Fibroblast of the aortic adventitia (primary cell): ENCODE data around the gene DYRK1A. TPM values are rescaled to one million over a fixed set of nuclear protein-coding genes. Genes with fewer than 3 reads are reported as not detected.

Experiments used
- DNase-seq: peaks from one replicate; pipeline ENCODE4 v3.0.0-alpha.2; 2010; ENCODE audit warnings: low read depth
- H3K4me3 ChIP-seq: 2 replicates; pipeline ENCODE4 v1.5.1; 2011; ENCODE audit warnings: low read depth, mild to moderate bottlenecking, control low read depth, low read length, moderate library complexity
- total RNA-seq: library from RNA; depleted of rRNA; stranded (reverse); fragments of >200 nt; gene quantifications from 2 replicates; pipeline ENCODE4 v1.2.3, GENCODE V29; 2012; ENCODE audit warnings: low replicate concordance
- TF ChIP-seq, protein P1 (sequence below): IDR thresholded peaks from 2 replicates; pipeline ENCODE4 v1.5.1; 2011; ENCODE audit warnings: mild to moderate bottlenecking, low read length, control low read depth, inconsistent platforms; ENCODE audit not compliant: insufficient read depth

The DYRK1A gene
- total RNA-seq, 1 donor: 80.2 TPM

DNA sequence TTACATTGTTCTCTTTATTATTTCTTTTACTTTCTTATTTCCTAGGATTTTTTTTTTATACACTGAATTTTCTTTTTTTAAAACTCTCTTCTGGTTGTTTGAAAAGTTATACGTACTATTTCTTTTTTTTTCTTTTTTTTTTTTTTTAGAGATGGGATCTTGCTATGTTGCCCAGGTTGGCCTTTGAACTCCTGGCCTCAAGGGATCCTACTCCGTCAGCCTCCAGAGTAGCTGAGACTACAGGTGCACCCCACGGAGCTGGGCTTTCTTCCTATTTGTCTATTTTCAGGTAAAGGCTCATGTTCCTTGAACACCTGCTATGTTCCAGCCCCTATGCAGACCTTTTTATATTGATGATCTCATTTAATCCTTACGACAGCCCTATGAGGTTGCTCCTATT lies 29.4 kb upstream of the DYRK1A start:
- TF ChIP-seq, protein P1, sequence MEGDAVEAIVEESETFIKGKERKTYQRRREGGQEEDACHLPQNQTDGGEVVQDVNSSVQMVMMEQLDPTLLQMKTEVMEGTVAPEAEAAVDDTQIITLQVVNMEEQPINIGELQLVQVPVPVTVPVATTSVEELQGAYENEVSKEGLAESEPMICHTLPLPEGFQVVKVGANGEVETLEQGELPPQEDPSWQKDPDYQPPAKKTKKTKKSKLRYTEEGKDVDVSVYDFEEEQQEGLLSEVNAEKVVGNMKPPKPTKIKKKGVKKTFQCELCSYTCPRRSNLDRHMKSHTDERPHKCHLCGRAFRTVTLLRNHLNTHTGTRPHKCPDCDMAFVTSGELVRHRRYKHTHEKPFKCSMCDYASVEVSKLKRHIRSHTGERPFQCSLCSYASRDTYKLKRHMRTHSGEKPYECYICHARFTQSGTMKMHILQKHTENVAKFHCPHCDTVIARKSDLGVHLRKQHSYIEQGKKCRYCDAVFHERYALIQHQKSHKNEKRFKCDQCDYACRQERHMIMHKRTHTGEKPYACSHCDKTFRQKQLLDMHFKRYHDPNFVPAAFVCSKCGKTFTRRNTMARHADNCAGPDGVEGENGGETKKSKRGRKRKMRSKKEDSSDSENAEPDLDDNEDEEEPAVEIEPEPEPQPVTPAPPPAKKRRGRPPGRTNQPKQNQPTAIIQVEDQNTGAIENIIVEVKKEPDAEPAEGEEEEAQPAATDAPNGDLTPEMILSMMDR: no peak
- H3K4me3 ChIP-seq: no peak overlapping the region
- DNase-seq: no peak

GRCh38 chr21:37337831-37338230 lies 28.7 kb upstream of the DYRK1A start:
- DNase-seq: peak; percentile 51
- H3K4me3 ChIP-seq: no peak overlapping the region
- TF ChIP-seq, protein P1: no peak

DNA sequence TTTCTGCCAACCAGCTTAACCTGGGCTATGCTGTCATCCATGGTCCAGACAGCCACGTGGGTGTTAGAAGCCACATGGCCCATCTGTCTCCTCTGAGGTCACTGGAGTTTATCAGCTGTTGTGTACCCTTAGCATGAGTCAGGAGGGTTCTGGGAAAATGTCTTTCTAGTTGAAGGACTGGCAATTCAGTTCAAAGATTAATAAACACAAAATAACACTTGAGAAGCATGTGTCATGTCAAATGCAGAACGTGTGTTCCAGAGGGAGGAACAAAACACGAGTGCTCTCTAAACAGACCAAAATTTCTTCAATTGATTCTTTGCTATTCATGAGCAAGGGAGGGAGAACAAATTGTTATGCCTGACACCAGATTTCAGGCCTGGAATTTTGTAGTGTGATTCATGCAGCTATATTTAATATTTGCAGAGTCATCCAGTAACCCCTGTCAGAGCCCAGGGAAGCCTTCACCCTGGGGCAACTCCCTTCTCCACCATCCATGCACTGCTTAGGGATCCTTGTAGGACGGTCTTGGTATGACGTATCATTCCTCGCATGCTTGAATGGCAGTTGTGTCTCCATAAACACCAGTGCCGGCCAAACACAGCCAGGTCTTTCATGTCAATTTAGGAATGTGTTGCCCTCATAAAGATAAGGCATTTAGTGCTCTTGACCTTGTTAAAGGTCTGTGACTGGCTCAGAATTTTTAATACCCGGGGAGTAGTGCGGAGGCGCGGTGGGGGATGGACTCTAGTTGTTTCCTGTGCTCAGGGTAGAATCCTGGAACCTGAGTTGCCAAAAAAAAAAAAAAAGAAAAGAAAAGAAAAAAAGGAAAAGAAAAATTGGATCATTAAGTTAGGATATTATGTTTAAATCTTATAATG lies 27.7 kb upstream of the DYRK1A start:
- DNase-seq: peak; percentile 98
- TF ChIP-seq, protein P1: no peak
- H3K4me3 ChIP-seq: peak overlapping the region; percentile 38

DNA sequence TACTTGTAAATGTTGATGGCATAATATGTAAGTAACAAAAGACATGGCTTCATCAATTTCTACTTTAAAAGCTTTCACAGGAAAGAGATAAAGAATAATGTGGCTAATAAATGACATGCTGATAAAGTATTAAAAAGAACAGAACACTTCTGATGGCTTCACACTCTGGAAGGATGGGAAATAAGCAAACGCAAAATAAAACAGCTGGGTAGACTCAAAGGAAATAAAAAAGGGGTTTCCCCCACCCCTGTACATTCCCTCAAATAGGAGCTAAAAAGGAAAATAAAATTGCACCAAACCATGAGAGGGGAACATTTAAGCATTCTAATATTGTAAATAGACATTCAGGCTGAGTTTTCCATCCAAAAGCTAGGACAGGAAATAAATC lies 27.0 kb upstream of the DYRK1A start:
- DNase-seq: peak; percentile 62
- TF ChIP-seq, protein P1: no peak
- no peak overlapping the region for H3K4me3 ChIP-seq

GRCh38 chr21:37341254-37341960 lies 25.2 kb upstream of the DYRK1A start:
- TF ChIP-seq, protein P1: no peak
- no peak overlapping the region for H3K4me3 ChIP-seq
- DNase-seq: peak; percentile 15

- TF ChIP-seq, protein P1: no peak
- H3K4me3 ChIP-seq: no peak overlapping the region
- no peak for DNase-seq
Measured at GRCh38 chr21:37342046-37342632, 24.4 kb upstream of the DYRK1A start.
